Stomach (tissue), 9 donors: ENCODE results near the gene TMEM59L. TPM values are rescaled to one million over a fixed set of nuclear protein-coding genes. Genes with fewer than 3 reads are reported as not detected.

Source experiments
- DNase-seq, 2 donors: peaks; one replicate each; pipeline versions ENCODE4 v3.0.0 to v3.0.0-alpha.2; 2013 to 2019
- H3K27ac ChIP-seq, 5 donors: fragments of 200-600 bp in 4 of 5; sonication (generic) in 4 of 5; one replicate each; pipeline ENCODE4 v1.5.1; 2013 to 2019; ENCODE audit warnings: mild to moderate bottlenecking in 1 of 5, moderate library complexity in 1 of 5
- H3K27me3 ChIP-seq, 3 donors: fragments of 200-600 bp; sonication (generic); one replicate each; pipeline ENCODE4 v1.5.1; 2017 to 2019; ENCODE audit warnings: mixed run types in 1 of 3
- H3K36me3 ChIP-seq, 4 donors: fragments of 200-600 bp; sonication (generic); 1 replicate in 3 of 4; 2 replicates in 1 of 4; pipeline ENCODE4 v1.5.1; 2016 to 2019
- H3K4me1 ChIP-seq, 4 donors: fragments of 200-600 bp; sonication (generic); one replicate each; pipeline ENCODE4 v1.5.1; 2016 to 2019
- H3K4me3 ChIP-seq, 4 donors: fragments of 200-600 bp; sonication (generic) in 3 of 4; one replicate each; pipeline ENCODE4 v1.5.1; 2016 to 2019; ENCODE audit warnings: mild to moderate bottlenecking in 1 of 4
- H3K9me3 ChIP-seq, 4 donors: fragments of 200-600 bp; sonication (generic); one replicate each; pipeline ENCODE4 v1.5.1; 2016 to 2019
- CTCF ChIP-seq, 7 experiments: fragments of 450-650 bp in 4 of 7; fragments of 200-600 bp in 3 of 7; sonication (generic) in 3 of 7; IDR thresholded peaks; one replicate each; pipeline ENCODE4 v1.5.1; 2016 to 2019; ENCODE audit warnings: antibody characterized with exemption in 7 of 7, control low read depth in 2 of 7, mild to moderate bottlenecking in 1 of 7
- EP300 ChIP-seq: sonication (generic); formaldehyde crosslinking; IDR thresholded peaks from one replicate; pipeline ENCODE4 v1.6.1; 2017; ENCODE audit warnings: antibody characterized with exemption
- POLR2A ChIP-seq, 4 donors: fragments of 450-650 bp; IDR thresholded peaks; one replicate each; pipeline ENCODE4 v1.6.1; 2016; ENCODE audit warnings: antibody characterized with exemption in 4 of 4, control low read depth in 2 of 4, mild to moderate bottlenecking in 1 of 4, moderate library complexity in 1 of 4
- POLR2AphosphoS5 ChIP-seq, 3 donors: sonication (generic); formaldehyde crosslinking; IDR thresholded peaks; one replicate each; pipeline ENCODE4 v1.6.1; 2016; ENCODE audit warnings: antibody characterized with exemption in 3 of 3
- WGBS, 5 donors: extraction: QIAGEN DNeasy Blood & Tissue Kit in 3 of 5; methylation state at CpG; one replicate each; pipeline versions ENCODE4 v1.1.5 to v1.1.7; 2013 to 2018; 5-methylcytosine and 5-hydroxymethylcytosine counted together
- intact Hi-C: fragments of 100-400 bp; cut with DNase I; formaldehyde crosslinking; loops from one replicate; pipeline ENCODE4 v1.15.1; 2023; ENCODE audit warnings: low total_unique reads
- polyA plus RNA-seq, 3 donors: library from polyadenylated mRNA; stranded (reverse); fragments of 200-250 nt; gene quantifications; one replicate each; pipeline ENCODE4 v1.2.3, GENCODE V29; 2013
- total RNA-seq, 5 donors: library from RNA; depleted of rRNA; stranded (reverse); fragments of >200 nt; gene quantifications; one replicate each; pipeline versions ENCODE4 v1.1.0 to v1.2.3, GENCODE V29; 2014 to 2016
- donor health status: healthy with polysubstance abuse.
- donor health status: Bipolar disorder and iron deficiency.
- donor health status: healthy.

Gene TMEM59L
- total and polyA plus RNA-seq, 8 donors = 0.25 to 4.7 (median 2.8) TPM; not detected in 4

GRCh38 chr19:18594824-18595373 lies 17.8 kb upstream of the TMEM59L start:
- peaks cover 8 to 20% (median 16%) of the 10 kb centered on the region in 4 donors for H3K36me3 ChIP-seq
- intact Hi-C loops = loop anchor here (5.0 kb wide), 1 partner anchor 252 kb away; no protein-coding TSS in a partner anchor
- peaks cover 0 to 52% (median 39%) of the 10 kb centered on the region in 3 donors for H3K27me3 ChIP-seq
- H3K4me1 ChIP-seq = peaks cover 18 to 40% (median 32%) of the 10 kb centered on the region in 4 donors
- H3K4me3 ChIP-seq = peak overlapping the region; percentile 38 to 48 (median 42)
- H3K27ac ChIP-seq = peak overlapping the region in 1 of 5 donors; percentile 72
- no peak for TF ChIP-seq POLR2A (IDR thresholded peaks at IDR 0.05)
- no peak for TF ChIP-seq EP300
- TF ChIP-seq CTCF (IDR thresholded peaks at IDR 0.05) = no peak
- no peak for TF ChIP-seq POLR2AphosphoS5 (IDR thresholded peaks at IDR 0.05)
- H3K9me3 ChIP-seq = no peaks in the 10 kb centered on the region
- 8 to 23% (median 16%) methylated on average over 8 to 26 of the region's 26 CpGs for WGBS, 5 donors
- DNase-seq = no peak

GRCh38 chr19:18595475-18595874 lies 17.2 kb upstream of the TMEM59L start:
- Histone ChIP-seq H3K4me3 (no peak overlapping the region), H3K36me3 (peaks cover 7 to 17% (median 14%) of the 10 kb centered on the region in 4 donors), H3K4me1 (peaks cover 17 to 34% (median 26%) of the 10 kb centered on the region in 4 donors), H3K27me3 (peaks cover 0 to 58% (median 39%) of the 10 kb centered on the region in 3 donors), H3K27ac (no peak overlapping the region), H3K9me3 (no peaks in the 10 kb centered on the region)
- no peak for DNase-seq
- intact Hi-C loops = no loop called here
- WGBS, 5 donors = 59 to 78% (median 68%) methylated on average over 4 to 6 of the region's 6 CpGs
- TF ChIP-seq EP300 (no peak), POLR2A (IDR thresholded peaks at IDR 0.05) (no peak), CTCF (IDR thresholded peaks at IDR 0.05) (no peak), POLR2AphosphoS5 (IDR thresholded peaks at IDR 0.05) (no peak)

- 4 to 21% (median 19%) methylated on average over 21 of the region's 21 CpGs for WGBS, 5 donors
- intact Hi-C loops = no loop called here
- H3K27me3 ChIP-seq = peaks cover 0 to 70% (median 43%) of the 10 kb centered on the region in 3 donors
- peak; percentile 51 to 67 for DNase-seq
- peaks cover 17 to 30% (median 23%) of the 10 kb centered on the region in 4 donors for H3K4me1 ChIP-seq
- TF ChIP-seq POLR2AphosphoS5 (IDR thresholded peaks at IDR 0.05) = no peak
- no peak overlapping the region for H3K27ac ChIP-seq
- no peaks in the 10 kb centered on the region for H3K9me3 ChIP-seq
- H3K36me3 ChIP-seq = peaks cover 0 to 6% (median 4%) of the 10 kb centered on the region in 4 donors
- H3K4me3 ChIP-seq = no peak overlapping the region
These were observed 15.9 kb upstream of the TMEM59L start for GRCh38 chr19:18596752-18597157.

GRCh38 chr19:18597809-18598660 lies 14.6 kb upstream of the TMEM59L start:
- no peak overlapping the region for H3K27ac ChIP-seq
- no peak overlapping the region for H3K4me3 ChIP-seq
- 42 to 45% (median 43%) methylated on average over 22 to 25 of the region's 25 CpGs for WGBS, 5 donors
- DNase-seq = no peak
- H3K9me3 ChIP-seq = no peaks in the 10 kb centered on the region
- H3K4me1 ChIP-seq = peaks cover 17 to 30% (median 23%) of the 10 kb centered on the region in 4 donors
- peaks cover 0 to 82% (median 53%) of the 10 kb centered on the region in 3 donors for H3K27me3 ChIP-seq
- no peaks in the 10 kb centered on the region for H3K36me3 ChIP-seq
- intact Hi-C loops = no loop called here
- TF ChIP-seq POLR2A (IDR thresholded peaks at IDR 0.05) (no peak), POLR2AphosphoS5 (IDR thresholded peaks at IDR 0.05) (no peak), CTCF (IDR thresholded peaks at IDR 0.05) (no peak)
